ENCODE results near the gene GNPNAT1. TPM values are rescaled to one million over a fixed set of nuclear protein-coding genes. Genes with fewer than 3 reads are reported as not detected.
"Not testable (repeated sequence)": the region's sequence is repeated elsewhere in the genome, so short reads cannot be mapped to it uniquely, and the experiment has no call there.

GNPNAT1 gene
- total RNA-seq, 1 experiment from 2014 or later, result 25.7 TPM

DNA sequence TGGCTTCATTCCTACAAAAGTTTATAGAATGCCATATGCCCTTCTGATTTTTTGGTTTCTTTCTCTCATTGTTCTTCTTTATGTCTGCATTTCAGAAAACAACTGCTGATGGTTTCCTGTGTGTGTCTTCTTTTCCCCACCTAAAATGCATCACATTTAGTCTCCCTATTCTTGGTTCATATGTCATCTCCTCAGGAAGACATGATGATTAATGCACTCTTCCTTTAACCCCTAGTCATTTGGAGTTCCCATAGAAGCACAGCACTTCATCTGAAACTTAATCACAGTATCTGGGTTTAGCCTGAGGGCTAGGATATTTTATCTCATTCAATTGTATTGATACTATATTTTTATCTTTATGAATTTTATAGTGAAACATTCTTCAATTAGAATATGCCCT lies 21.5 kb downstream of the GNPNAT1 start:
- no peaks in the 10 kb centered on the region for H3K27me3 ChIP-seq (ENCODE audit: control insufficient read depth, insufficient read depth, low read length)
- no peak for DNase-seq
- H3K36me3 ChIP-seq (replicated peaks; ENCODE audit: control insufficient read depth, insufficient read depth, low read length), result peaks cover 8% of the 10 kb centered on the region
- no peak overlapping the region for H3K4me3 ChIP-seq (ENCODE audit: insufficient read depth, low read depth, low read length)

DNA sequence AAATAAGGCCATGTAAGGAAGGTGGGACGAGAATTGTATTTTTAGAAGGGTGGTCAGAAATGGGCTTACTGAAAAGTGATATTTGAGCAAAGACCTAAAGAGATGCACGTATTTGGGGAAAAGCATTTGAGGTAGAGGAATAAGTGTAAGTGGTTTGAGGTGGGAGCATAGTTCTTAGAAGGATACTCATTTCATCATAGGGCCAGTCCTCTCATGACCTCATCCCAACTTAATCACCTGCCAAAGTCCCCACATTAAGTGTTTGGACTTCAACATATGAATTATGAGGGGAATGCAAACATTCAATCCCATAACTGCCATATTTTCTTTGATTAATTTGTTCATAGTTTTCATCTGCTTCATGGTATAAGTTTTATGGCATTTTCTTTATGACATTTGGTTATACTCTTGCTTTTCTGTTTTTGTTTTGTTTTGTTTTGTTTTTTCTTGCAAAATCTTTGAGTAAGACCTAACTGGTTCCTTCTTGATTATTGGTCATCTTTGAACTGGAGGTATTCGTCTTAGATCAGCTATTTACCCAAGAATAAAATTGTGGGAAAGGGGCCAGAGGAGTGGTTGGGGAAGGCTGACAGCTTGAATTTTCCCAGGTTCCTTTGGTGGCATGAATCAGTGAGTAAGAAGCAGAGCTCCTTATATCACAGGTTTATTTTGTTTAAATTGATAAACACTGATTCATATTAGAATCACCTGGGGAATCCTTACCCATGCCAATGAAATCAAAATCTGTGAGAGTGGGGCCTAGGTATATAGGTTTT lies 24.2 kb downstream of the GNPNAT1 start:
- H3K4me3 ChIP-seq (ENCODE audit: insufficient read depth, low read depth, low read length), result no peak overlapping the region
- H3K36me3 ChIP-seq (replicated peaks; ENCODE audit: control insufficient read depth, insufficient read depth, low read length), result peaks cover 8% of the 10 kb centered on the region
- H3K27me3 ChIP-seq (ENCODE audit: control insufficient read depth, insufficient read depth, low read length), result no peaks in the 10 kb centered on the region
- no peak for DNase-seq

DNA sequence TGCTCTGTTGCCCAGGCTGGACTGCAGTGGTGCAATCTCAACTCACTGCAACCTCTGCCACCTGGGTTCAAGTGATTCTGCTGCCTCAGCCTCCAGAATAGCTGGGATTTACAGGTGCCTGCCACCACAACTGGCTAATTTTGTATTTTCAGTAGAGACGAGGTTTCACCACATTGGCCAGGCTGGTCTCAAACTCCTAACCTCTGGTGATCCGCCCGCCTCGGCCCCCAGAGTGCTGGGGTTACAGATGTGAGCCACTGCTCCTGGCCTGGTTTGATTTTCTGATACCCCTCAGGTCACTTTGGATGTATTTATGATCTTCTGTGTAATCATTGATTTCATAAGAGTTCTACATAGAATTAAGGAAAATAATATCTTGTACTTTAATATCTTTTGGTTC lies 28.5 kb downstream of the GNPNAT1 start:
- not testable (repeated sequence) for H3K27me3 ChIP-seq (ENCODE audit: control insufficient read depth, insufficient read depth, low read length); DNase-seq; H3K4me3 ChIP-seq (ENCODE audit: insufficient read depth, low read depth, low read length); H3K36me3 ChIP-seq (replicated peaks; ENCODE audit: control insufficient read depth, insufficient read depth, low read length)

DNA sequence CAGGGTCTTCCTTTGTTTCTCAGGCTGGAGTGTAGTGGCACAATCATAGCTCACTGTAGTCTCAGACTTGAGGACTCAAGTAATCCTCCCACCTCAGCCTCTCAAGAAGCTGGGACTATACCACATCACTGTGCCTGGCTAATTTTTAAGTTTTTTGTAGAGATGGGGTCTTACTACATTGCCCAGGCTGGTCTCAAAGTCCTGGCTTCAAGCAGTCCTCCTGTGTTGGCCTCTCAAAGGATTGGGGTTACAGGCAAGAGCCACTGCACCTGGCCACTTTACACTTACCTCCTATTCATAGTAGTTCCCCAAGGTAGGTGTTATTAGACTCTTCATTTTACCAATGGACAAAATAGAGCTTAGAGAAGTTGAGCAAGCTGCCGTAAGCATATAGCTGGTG lies 32.3 kb downstream of the GNPNAT1 start:
- DNase-seq, result no peak
- Histone ChIP-seq H3K4me3 (ENCODE audit: insufficient read depth, low read depth, low read length) (no peak overlapping the region), H3K36me3 (replicated peaks; ENCODE audit: control insufficient read depth, insufficient read depth, low read length) (peaks cover 2% of the 10 kb centered on the region), H3K27me3 (ENCODE audit: control insufficient read depth, insufficient read depth, low read length) (no peaks in the 10 kb centered on the region)

DNA sequence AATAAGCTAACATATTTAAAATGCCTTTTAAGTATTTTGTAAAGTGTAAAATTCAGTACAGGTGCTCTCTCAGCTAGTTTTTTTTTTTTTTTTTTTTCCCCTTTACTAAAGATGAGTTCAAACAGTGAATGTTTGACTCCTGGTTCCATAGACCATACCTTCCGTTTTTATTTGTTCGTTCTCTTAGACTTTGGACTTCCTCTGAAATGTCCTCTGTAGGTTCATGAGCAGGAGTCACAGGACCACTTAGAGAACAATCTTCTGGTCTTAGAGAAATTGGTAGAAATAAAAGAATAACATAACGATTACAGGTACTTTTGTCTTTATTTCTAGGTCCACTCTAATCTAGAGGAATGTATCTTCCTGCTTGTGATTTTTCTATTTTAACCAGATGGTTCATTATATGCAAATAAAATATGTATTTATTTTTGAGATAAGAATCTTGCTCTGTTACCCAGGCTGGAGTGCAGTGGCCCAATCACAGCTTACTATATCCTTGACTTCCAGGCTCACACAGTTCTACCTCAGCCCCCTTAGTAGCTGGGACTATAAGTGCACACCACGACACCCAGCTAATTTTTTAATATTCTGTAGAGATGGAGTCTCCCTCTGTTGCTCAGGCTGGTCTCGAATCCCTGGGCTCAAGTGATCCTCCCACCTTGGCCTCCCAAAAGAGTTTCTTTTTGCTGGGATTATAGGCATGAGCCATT lies 35.6 kb downstream of the GNPNAT1 start:
- peaks cover 2% of the 10 kb centered on the region for H3K36me3 ChIP-seq (replicated peaks; ENCODE audit: control insufficient read depth, insufficient read depth, low read length)
- H3K27me3 ChIP-seq (ENCODE audit: control insufficient read depth, insufficient read depth, low read length), result no peaks in the 10 kb centered on the region
- DNase-seq, result no peak
- H3K4me3 ChIP-seq (ENCODE audit: insufficient read depth, low read depth, low read length), result no peak overlapping the region

DNA sequence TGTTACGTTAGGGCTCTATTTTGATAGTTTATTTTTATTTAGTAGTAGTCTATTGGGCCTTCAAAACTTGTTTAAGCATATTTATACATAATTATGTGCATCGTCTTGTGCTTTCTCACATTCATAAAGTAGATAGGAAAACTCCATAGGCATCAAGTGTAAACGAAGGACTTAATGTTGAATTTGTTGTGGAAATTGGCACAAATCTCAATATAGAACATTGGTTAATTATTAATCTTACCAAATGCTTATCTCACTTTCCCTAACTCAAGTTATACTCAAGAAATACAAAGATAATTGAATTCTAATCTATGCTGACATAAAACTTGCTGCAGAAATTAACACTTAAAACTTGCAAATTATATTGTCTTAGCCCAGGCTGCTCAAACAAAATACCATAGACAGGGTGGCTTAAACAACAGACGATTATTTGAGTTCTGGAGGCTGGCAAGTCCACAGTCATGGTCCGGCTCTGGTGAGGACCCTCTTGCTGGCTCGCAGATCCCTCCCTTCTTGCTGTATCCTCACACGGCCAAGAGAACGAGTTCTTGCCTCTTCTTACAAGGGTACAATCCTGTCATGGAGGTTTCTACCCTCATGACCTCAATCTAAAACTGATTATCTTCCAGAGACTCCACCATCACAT lies 42.6 kb downstream of the GNPNAT1 start:
- Histone ChIP-seq H3K36me3 (replicated peaks; ENCODE audit: control insufficient read depth, insufficient read depth, low read length) (peaks cover 3% of the 10 kb centered on the region), H3K27me3 (ENCODE audit: control insufficient read depth, insufficient read depth, low read length) (no peaks in the 10 kb centered on the region), H3K4me3 (ENCODE audit: insufficient read depth, low read depth, low read length) (no peak overlapping the region)
- DNase-seq, result no peak

DNA sequence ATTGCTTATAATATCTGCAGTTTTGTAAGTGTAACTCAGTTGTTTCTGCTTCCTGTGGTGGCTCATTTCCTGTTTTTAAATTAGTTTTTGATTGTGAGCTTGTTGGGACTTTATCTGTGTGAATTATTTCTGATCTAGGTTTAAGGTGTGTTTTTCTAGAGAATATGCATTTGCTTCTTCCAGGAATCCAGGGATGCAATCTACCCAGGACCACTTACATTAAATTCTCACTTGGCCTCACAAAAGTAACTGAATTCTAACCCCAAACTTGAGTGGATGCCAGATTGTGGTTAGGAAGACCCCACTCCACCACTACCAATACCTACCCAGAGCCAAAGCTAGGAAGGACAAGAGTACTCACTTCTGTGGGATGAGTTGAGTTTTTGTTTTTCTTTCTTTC lies 49.5 kb downstream of the GNPNAT1 start:
- Histone ChIP-seq H3K27me3 (ENCODE audit: control insufficient read depth, insufficient read depth, low read length) (no peaks in the 10 kb centered on the region), H3K4me3 (ENCODE audit: insufficient read depth, low read depth, low read length) (no peak overlapping the region), H3K36me3 (replicated peaks; ENCODE audit: control insufficient read depth, insufficient read depth, low read length) (peaks cover 1% of the 10 kb centered on the region)
- DNase-seq, result no peak

DNA sequence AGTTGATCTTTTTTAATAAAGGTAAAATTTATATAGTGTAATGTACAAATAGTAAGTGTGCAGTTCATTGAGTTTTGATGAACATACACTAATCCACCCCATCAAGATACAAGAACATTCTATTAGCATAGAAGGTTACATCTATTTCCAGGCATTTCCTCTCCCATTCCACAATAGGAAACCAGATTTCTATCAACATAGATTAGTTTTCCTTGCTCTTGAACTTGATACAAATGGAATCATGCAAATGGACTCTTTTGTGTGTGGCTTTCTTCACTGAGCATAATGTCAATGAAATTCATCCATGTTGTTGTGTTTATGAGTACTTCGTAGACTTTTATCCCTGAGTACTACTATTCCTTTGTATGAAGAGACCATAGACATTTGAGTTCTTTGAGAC lies 50.7 kb downstream of the GNPNAT1 start:
- H3K36me3 ChIP-seq (replicated peaks; ENCODE audit: control insufficient read depth, insufficient read depth, low read length), result no peaks in the 10 kb centered on the region; the same call in 1 of the 2 replicates
- DNase-seq, result no peak
- H3K27me3 ChIP-seq (ENCODE audit: control insufficient read depth, insufficient read depth, low read length), result no peaks in the 10 kb centered on the region
- no peak overlapping the region for H3K4me3 ChIP-seq (ENCODE audit: insufficient read depth, low read depth, low read length)

DNA sequence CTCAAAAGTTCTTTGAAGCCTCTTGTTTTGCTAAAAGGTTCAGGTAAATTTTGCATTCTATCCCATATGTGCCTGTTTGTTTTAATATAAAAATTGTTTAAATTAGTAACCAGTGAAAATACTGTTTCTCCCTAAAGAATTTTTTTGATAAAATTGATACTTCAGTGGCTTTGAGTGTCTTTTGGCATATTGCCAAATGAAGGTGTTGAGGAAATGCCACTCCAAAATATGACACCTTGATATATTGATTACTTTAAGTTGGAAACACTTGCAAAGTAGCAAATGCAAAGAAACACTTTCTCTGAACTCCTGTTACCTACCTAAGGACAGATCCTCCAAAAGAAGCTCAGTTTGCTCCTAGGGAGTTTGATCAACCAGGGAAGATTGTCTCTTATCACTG lies 53.0 kb downstream of the GNPNAT1 start:
- Histone ChIP-seq H3K27me3 (ENCODE audit: control insufficient read depth, insufficient read depth, low read length) (no peaks in the 10 kb centered on the region), H3K36me3 (replicated peaks; ENCODE audit: control insufficient read depth, insufficient read depth, low read length) (no peaks in the 10 kb centered on the region; the same call in 1 of the 2 replicates), H3K4me3 (ENCODE audit: insufficient read depth, low read depth, low read length) (no peak overlapping the region)
- no peak for DNase-seq

DNA sequence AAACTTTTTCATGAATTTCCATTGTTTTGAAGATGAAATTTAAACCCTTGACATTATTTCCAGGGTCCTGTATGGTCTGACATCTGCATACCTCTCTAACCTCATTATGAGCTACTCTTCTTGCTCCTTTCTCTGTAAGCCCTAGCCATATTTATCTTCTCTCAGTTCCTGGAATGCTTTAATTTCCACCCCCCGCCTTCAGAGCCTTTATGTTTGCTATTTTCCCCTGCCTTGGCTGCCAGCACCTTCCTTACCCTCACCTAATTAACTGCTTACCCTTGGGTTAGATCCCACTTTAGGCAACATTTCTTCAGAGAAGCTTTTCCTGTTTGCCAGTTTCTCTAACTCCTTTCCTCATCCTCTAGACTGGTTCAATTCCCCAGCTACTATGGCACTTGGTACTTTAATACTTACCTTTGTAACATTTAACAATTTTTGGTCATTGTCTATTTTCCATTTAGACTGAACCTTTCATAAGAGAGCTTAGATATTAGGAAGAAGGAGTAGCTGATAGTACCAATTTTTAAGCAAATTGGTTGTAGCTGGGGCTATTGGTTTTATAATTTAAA lies 55.4 kb downstream of the GNPNAT1 start:
- DNase-seq, result peak; percentile 33
- Histone ChIP-seq H3K36me3 (replicated peaks; ENCODE audit: control insufficient read depth, insufficient read depth, low read length) (no peaks in the 10 kb centered on the region; the same call in 1 of the 2 replicates), H3K27me3 (ENCODE audit: control insufficient read depth, insufficient read depth, low read length) (no peaks in the 10 kb centered on the region), H3K4me3 (ENCODE audit: insufficient read depth, low read depth, low read length) (no peak overlapping the region)

DNA sequence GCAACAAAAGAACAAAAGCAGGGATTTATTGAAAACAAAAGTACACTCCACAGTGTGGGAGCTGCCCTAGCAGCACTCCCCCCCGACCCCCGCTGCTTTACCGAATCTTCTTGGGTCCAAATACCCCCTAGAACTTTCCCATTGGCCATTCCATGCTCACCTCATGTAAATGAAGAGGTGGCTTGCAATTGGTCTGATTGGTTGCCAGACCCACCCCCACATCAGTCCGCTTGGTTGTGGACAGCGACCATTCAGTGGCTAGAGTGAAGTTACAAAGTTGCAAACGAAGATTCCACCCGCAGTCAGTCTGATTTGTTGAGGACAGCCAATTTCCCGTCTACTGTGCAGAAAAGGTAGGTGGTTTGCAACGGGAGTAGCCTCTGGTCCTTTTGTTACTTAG lies 57.6 kb downstream of the GNPNAT1 start:
- Histone ChIP-seq H3K4me3 (ENCODE audit: insufficient read depth, low read depth, low read length) (no peak overlapping the region), H3K36me3 (replicated peaks; ENCODE audit: control insufficient read depth, insufficient read depth, low read length) (no peaks in the 10 kb centered on the region; the same call in 1 of the 2 replicates), H3K27me3 (ENCODE audit: control insufficient read depth, insufficient read depth, low read length) (no peaks in the 10 kb centered on the region)
- peak; percentile 33 for DNase-seq

DNA sequence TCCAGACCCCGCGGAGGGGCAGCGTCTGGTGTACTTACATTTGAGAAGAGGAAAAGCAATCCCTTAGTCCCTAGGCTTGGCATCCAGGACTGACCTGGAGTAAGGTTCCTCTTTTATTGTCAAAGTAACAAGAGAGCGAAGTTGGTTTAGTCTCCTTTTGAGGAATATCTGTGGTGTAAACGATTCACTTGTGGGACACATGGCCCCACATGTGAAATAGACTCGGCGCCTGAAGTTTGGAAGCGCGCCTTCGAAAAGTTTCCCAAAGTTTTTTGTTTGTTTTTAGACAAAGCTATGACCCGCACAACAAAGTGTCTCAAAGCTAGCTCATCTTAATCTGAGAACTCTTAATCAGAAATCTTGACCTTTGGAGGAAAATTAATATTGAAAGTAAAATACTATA lies 60.7 kb downstream of the GNPNAT1 start:
- H3K36me3 ChIP-seq (replicated peaks; ENCODE audit: control insufficient read depth, insufficient read depth, low read length), result no peaks in the 10 kb centered on the region; the same call in 1 of the 2 replicates
- peak overlapping the region; percentile 95 for H3K4me3 ChIP-seq (ENCODE audit: insufficient read depth, low read depth, low read length)
- no peaks in the 10 kb centered on the region for H3K27me3 ChIP-seq (ENCODE audit: control insufficient read depth, insufficient read depth, low read length)
- no peak for DNase-seq

DNA sequence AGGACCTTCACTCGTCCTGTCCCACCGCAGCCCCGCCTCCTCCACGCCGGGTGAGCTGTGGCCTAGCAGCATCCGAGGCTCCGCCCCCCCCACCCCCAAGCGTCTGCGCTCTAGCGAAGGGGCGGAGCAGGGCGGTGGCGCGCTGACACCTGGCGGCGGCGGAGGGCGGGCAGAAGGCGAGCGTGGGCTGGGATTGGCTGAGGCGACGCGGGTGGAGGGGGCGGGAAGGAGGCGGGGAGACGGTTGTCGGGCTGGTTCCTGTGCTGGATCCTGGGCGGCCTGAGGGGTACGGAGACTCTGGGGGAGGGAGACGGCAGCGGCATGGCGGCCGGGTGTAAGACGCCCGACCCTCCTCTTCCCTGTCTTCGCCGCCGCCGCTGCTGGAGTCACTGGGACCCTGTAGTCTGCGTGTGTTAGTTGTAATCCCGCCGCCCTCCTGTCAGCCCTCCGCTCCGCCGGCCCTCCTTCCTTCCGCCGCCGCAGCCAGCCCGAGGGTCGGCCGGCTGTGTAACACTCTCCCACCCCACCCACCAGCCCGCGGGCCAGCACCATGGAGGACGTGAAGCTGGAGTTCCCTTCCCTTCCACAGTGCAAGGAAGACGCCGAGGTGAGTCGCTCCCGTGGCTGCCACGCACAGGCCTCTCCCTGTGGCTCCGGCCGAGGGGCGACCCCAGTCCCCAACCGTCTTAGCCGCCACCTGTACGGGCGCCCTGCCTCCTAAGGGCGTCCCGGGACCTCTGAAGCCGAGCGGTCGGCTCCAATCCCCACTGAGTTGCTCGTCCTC lies 61.3 kb downstream of the GNPNAT1 start, which contains the start of gene STYX:
STYX (plus strand) TSS at position 242 of the 784 bp plus-strand sequence; CDS start at position 551, 309 bp downstream.
- Histone ChIP-seq H3K36me3 (replicated peaks; ENCODE audit: control insufficient read depth, insufficient read depth, low read length) (no peaks in the 10 kb centered on the region; the same call in 1 of the 2 replicates), H3K4me3 (ENCODE audit: insufficient read depth, low read depth, low read length) (peak within 1 kb of the TSS; percentile 95), H3K27me3 (ENCODE audit: control insufficient read depth, insufficient read depth, low read length) (no peaks in the 10 kb centered on the region)
- peak; percentile 93 for DNase-seq

DNA sequence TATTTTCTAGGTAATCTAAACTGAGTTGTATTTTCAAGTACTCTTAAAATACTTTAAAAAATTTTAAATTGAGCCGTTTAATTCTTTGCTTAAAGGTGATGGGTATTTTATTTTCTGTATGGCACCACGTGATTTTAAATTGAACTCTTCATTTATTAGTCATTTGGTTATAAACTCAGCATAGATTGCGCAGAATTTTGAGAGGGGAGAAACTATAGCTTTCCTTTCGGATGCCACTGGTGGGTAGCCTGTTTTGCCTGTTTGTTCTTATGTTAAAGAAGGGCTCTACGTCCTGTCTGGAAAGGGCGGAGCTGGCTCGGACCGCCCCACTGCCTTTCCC lies 61.9 kb downstream of the GNPNAT1 start:
- Histone ChIP-seq H3K27me3 (ENCODE audit: control insufficient read depth, insufficient read depth, low read length) (no peaks in the 10 kb centered on the region), H3K4me3 (ENCODE audit: insufficient read depth, low read depth, low read length) (0 out of 2 replicates have a peak overlapping the region, but pooled peaks have one; percentile 7), H3K36me3 (replicated peaks; ENCODE audit: control insufficient read depth, insufficient read depth, low read length) (no peaks in the 10 kb centered on the region; the same call in 1 of the 2 replicates)
- no peak for DNase-seq

All from H7 (cell line).